Measurements from ENCODE around the gene DLL4. TPM values are rescaled to one million over a fixed set of nuclear protein-coding genes. Genes with fewer than 3 reads are reported as not detected.

DLL4 gene
- total and polyA plus RNA-seq, 2 experiments from 2014 or later = not detected

DNA sequence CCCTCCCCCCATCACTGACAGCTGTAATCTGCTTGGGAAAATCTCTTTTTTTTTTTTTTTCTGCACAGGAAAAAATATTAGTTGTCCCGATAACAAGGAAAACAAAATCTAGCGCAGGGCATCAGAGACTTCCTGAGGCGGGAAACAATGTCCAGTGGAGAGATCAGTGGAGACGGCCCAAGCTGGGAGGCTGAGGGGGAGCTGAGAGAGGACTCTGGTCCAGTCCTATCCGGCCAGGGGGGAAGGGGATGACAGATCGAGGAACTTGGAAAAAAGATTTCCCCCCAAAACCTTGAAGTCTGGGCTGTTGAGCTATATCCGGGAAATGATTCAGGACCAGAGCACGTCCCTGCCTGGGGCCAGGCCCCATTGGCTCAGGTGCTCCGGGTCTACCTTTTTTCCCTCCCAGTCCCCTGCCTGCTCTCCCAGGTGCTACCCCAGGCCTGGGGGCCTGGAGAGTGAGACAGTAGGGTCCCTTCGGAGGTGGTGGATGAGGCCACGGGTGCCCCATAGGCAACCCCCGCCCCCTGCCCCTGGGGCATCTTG is 14.0 kb upstream of the DLL4 start:
- no peak overlapping the region for H3K9ac ChIP-seq
- H2AFZ ChIP-seq = no peak overlapping the region
- H3K36me3 ChIP-seq (ENCODE audit: low read depth) = no peaks in the 10 kb centered on the region
- no peaks in the 10 kb centered on the region for H3K9me2 ChIP-seq (ENCODE audit: insufficient read depth)
- no peak overlapping the region for H3K4me3 ChIP-seq
- no peaks in the 10 kb centered on the region for H3K79me2 ChIP-seq (ENCODE audit: insufficient read depth)
- DNase-seq = no peak
- no peaks in the 10 kb centered on the region for H3F3A ChIP-seq (ENCODE audit: insufficient read depth)
- whole genome bisulfite sequencing, 2 experiments (ENCODE audit: low coverage in 1 of 2, low lambda C conversion rate in 2 of 2, missing lambda C conversion rate in 2 of 2) = 80 to 82% methylated on average over 10 to 12 of the region's 12 CpGs
- H3K27me3 ChIP-seq (replicated peaks; ENCODE audit: insufficient read depth) = no peaks in the 10 kb centered on the region
- H3K4me2 ChIP-seq (ENCODE audit: unreplicated experiment) = no peak overlapping the region
- H3K27ac ChIP-seq = no peak overlapping the region
- H3K9me3 ChIP-seq (ENCODE audit: low read depth) = no peaks in the 10 kb centered on the region
- TF ChIP-seq EZH2phosphoT487 (IDR thresholded peaks at IDR 0.05; ENCODE audit: insufficient read depth, low read depth) (no peak), EZH2 (IDR thresholded peaks at IDR 0.05; ENCODE audit: insufficient read depth, poor library complexity, severe bottlenecking) (no peak)
- in situ Hi-C loops (cut with MboI) = loop anchor here (10.0 kb wide), 1 partner anchor 260 kb away; no protein-coding TSS in a partner anchor
- H3K4me1 ChIP-seq (ENCODE audit: insufficient read depth) = 0 out of 2 replicates have a peak, but pooled peaks cover 5% of the 10 kb centered on the region
- no peaks in the 10 kb centered on the region for H4K20me1 ChIP-seq (ENCODE audit: insufficient read depth)

DNA sequence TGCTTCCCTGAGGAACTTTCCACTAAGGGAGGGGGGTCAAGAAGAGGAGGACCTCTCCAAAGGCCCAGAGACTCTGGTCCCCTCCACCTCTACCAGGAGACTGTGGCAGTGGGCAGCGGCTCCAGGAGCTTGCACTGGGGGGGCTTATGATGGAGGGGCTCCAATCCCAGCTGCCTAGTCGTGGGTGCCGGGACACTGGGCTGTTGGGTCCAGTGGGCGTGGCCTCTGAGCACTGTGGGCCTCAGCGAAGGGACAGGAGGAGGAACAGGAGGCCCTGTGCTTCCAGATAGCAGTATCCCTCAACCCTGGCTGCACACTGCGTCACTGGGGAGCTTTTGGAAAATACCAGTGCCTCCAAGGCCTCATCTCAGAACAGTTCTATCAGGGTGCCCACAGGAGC is 13.5 kb upstream of the DLL4 start:
- TF ChIP-seq EZH2 (IDR thresholded peaks at IDR 0.05; ENCODE audit: insufficient read depth, poor library complexity, severe bottlenecking) (no peak), EZH2phosphoT487 (IDR thresholded peaks at IDR 0.05; ENCODE audit: insufficient read depth, low read depth) (no peak)
- no peak for DNase-seq
- no peak overlapping the region for H3K4me2 ChIP-seq (ENCODE audit: unreplicated experiment)
- H3K36me3 ChIP-seq (ENCODE audit: low read depth) = no peaks in the 10 kb centered on the region
- in situ Hi-C loops (cut with MboI) = loop anchor here (10.0 kb wide), 1 partner anchor 259 kb away; no protein-coding TSS in a partner anchor
- WGBS, 2 experiments (ENCODE audit: low coverage in 1 of 2, low lambda C conversion rate in 2 of 2, missing lambda C conversion rate in 2 of 2) = 63 to 72% methylated on average over 2 to 6 of the region's 6 CpGs
- no peaks in the 10 kb centered on the region for H4K20me1 ChIP-seq (ENCODE audit: insufficient read depth)
- H3K27ac ChIP-seq = no peak overlapping the region
- no peak overlapping the region for H2AFZ ChIP-seq
- H3K9me3 ChIP-seq (ENCODE audit: low read depth) = no peaks in the 10 kb centered on the region
- no peak overlapping the region for H3K4me3 ChIP-seq
- H3K4me1 ChIP-seq (ENCODE audit: insufficient read depth) = 0 out of 2 replicates have a peak, but pooled peaks cover under 1% of the 10 kb centered on the region
- no peaks in the 10 kb centered on the region for H3F3A ChIP-seq (ENCODE audit: insufficient read depth)
- H3K9me2 ChIP-seq (ENCODE audit: insufficient read depth) = no peaks in the 10 kb centered on the region
- H3K27me3 ChIP-seq (replicated peaks; ENCODE audit: insufficient read depth) = no peaks in the 10 kb centered on the region
- no peak overlapping the region for H3K9ac ChIP-seq
- H3K79me2 ChIP-seq (ENCODE audit: insufficient read depth) = no peaks in the 10 kb centered on the region

DNA sequence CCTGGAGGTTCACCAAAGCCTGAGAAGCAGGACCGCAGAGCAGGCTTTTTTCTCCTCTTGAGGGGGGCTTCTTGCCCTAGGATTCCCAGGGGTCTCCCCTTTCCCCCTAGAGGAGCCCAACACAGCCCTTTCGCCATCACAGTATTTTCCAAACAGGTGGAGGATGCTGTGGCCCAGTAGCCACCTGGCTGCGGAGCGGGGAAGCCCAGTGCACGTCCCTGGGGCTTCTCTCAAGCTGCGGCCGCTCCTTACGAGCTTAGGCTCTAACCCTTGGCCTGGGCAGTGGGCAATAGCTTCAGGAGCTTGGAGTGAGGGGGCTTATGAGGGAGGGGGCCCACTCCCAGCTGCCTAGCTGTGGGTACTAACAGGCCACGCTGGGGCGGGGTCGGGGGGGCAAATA is 11.6 kb upstream of the DLL4 start:
- H3F3A ChIP-seq (ENCODE audit: insufficient read depth) = no peaks in the 10 kb centered on the region
- TF ChIP-seq EZH2 (IDR thresholded peaks at IDR 0.05; ENCODE audit: insufficient read depth, poor library complexity, severe bottlenecking) (no peak), EZH2phosphoT487 (IDR thresholded peaks at IDR 0.05; ENCODE audit: insufficient read depth, low read depth) (no peak)
- H3K9me2 ChIP-seq (ENCODE audit: insufficient read depth) = no peaks in the 10 kb centered on the region
- no peaks in the 10 kb centered on the region for H3K9me3 ChIP-seq (ENCODE audit: low read depth)
- no peaks in the 10 kb centered on the region for H3K36me3 ChIP-seq (ENCODE audit: low read depth)
- in situ Hi-C loops (cut with MboI) = loop anchor here (10.0 kb wide), 1 partner anchor 257 kb away; no protein-coding TSS in a partner anchor
- no peak overlapping the region for H3K4me2 ChIP-seq (ENCODE audit: unreplicated experiment)
- H3K9ac ChIP-seq = no peak overlapping the region
- DNase-seq = no peak
- no peak overlapping the region for H3K4me3 ChIP-seq
- no peaks in the 10 kb centered on the region for H3K4me1 ChIP-seq (ENCODE audit: insufficient read depth)
- no peak overlapping the region for H2AFZ ChIP-seq
- H3K79me2 ChIP-seq (ENCODE audit: insufficient read depth) = no peaks in the 10 kb centered on the region
- H4K20me1 ChIP-seq (ENCODE audit: insufficient read depth) = no peaks in the 10 kb centered on the region
- H3K27me3 ChIP-seq (replicated peaks; ENCODE audit: insufficient read depth) = no peaks in the 10 kb centered on the region
- no peak overlapping the region for H3K27ac ChIP-seq
- WGBS, 2 experiments (ENCODE audit: low coverage in 1 of 2, low lambda C conversion rate in 2 of 2, missing lambda C conversion rate in 2 of 2) = 60 to 61% methylated on average over 7 to 11 of the region's 11 CpGs

DNA sequence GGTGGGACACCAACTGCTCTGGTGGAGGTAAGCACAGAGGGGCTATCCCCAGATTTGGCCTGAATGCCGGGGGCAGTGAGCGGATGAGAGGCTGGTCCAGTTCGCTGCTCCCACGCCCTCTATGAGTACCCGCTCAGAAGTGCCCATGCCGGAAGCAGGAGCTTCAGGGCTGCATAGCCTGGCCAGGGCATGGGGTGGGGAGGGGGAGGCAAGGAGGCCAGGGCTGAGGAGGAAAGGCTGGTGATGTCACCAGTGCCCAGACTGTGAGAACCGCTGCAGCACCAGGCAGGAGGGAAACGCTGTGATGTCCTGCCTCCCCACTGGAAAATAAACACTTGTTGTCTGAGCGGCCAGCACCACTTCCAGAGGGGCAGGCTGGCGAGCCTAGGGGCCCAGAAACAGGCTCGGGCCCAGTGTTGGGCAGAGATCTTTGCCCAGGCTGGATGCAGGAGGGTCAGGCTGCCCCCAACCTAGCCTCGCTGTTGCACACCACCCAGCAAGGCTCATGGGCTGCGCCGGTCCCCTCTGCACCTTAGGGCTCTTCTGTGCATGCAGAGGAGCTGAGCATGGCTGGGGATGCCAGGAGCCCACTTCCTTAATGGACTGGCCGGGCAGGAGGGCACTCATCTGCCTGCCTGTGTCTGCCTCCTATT is 10.9 kb upstream of the DLL4 start:
- H3K4me3 ChIP-seq = no peak overlapping the region
- no peak overlapping the region for H3K27ac ChIP-seq
- H3F3A ChIP-seq (ENCODE audit: insufficient read depth) = no peaks in the 10 kb centered on the region
- TF ChIP-seq EZH2phosphoT487 (IDR thresholded peaks at IDR 0.05; ENCODE audit: insufficient read depth, low read depth) = no peak
- TF ChIP-seq EZH2 (IDR thresholded peaks at IDR 0.05; ENCODE audit: insufficient read depth, poor library complexity, severe bottlenecking) = no peak
- in situ Hi-C loops (cut with MboI) = loop anchor here (10.0 kb wide), 1 partner anchor 257 kb away; no protein-coding TSS in a partner anchor
- H3K36me3 ChIP-seq (ENCODE audit: low read depth) = no peaks in the 10 kb centered on the region
- H3K4me1 ChIP-seq (ENCODE audit: insufficient read depth) = no peaks in the 10 kb centered on the region
- H3K79me2 ChIP-seq (ENCODE audit: insufficient read depth) = no peaks in the 10 kb centered on the region
- 75 to 79% methylated on average over 14 to 15 of the region's 15 CpGs for WGBS, 2 experiments (ENCODE audit: low coverage in 1 of 2, low lambda C conversion rate in 2 of 2, missing lambda C conversion rate in 2 of 2)
- no peak overlapping the region for H3K9ac ChIP-seq
- H2AFZ ChIP-seq = no peak overlapping the region
- no peaks in the 10 kb centered on the region for H3K9me2 ChIP-seq (ENCODE audit: insufficient read depth)
- DNase-seq = no peak
- no peaks in the 10 kb centered on the region for H3K27me3 ChIP-seq (replicated peaks; ENCODE audit: insufficient read depth)
- H4K20me1 ChIP-seq (ENCODE audit: insufficient read depth) = no peaks in the 10 kb centered on the region
- no peaks in the 10 kb centered on the region for H3K9me3 ChIP-seq (ENCODE audit: low read depth)
- H3K4me2 ChIP-seq (ENCODE audit: unreplicated experiment) = no peak overlapping the region

All from GM23248 (cell line).